ENCODE data around the gene GLI3. TPM values are rescaled to one million over a fixed set of nuclear protein-coding genes. Genes with fewer than 3 reads are reported as not detected.
"Not testable (repeated sequence)": the region's sequence is repeated elsewhere in the genome, so short reads cannot be mapped to it uniquely, and the experiment has no call there.

Gene GLI3
- total RNA-seq, 1 experiment from 2014 or later, result 45.0 TPM

DNA sequence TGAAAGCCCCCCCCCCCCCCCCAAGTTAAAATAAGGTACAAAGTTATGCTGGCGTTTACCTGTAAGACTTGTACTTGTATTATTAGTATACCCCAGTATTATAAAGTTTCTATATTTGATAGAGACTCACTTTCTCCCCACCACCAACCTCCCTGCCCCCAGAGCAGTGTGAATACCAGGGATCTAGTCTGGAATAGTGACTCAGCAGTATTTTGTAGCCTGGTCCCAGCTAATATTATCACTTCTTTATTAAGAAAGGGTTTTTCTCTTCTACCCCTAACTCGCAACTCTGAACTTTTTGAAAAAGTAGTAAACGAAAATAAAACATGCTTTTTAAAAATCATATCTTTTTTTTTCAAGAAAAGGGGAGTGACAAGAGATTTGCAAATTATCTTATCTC lies 26.7 kb downstream of the GLI3 start:
- no peak overlapping the region for H2AK5ac ChIP-seq (ENCODE audit: insufficient read length, low read length)
- no peak overlapping the region for H3K56ac ChIP-seq (ENCODE audit: insufficient read length, low read depth, low read length)
- Mint-ChIP-seq H3K27me3 (ENCODE audit: low read depth) (no peaks in the 10 kb centered on the region), H3K36me3 (ENCODE audit: insufficient read depth in 1 of 3, low read depth in 3 of 3) (peaks cover 0 to 4% (median 0%) of the 10 kb centered on the region in 3 experiments; a peak in 1 of 7 replicates), H3K4me1 (peaks cover 51 to 55% of the 10 kb centered on the region in 2 experiments), H3K4me3 (no peak overlapping the region), H3K9me3 (no peaks in the 10 kb centered on the region), H3K27ac (no peak overlapping the region; a peak in 2 of 7 replicates)
- DNase-seq, result no peak
- no peaks in the 10 kb centered on the region for H3K27me3 ChIP-seq (ENCODE audit: insufficient read depth, low read length)
- no peak overlapping the region for H3K23ac ChIP-seq (ENCODE audit: insufficient read length, low read depth, low read length)
- H3K4me2 ChIP-seq (ENCODE audit: insufficient read depth, insufficient read length, low read length), result no peak overlapping the region
- H3K4me1 ChIP-seq (ENCODE audit: insufficient read depth, low read length), result peaks cover 7% of the 10 kb centered on the region; the same call in 1 of the 2 replicates
- no CpG with 5 or more reads among the region's 3 CpGs for WGBS (ENCODE audit: extremely low coverage, insufficient read length, low lambda C conversion rate)
- no peak for TF ChIP-seq CTCF (conservative IDR thresholded peaks at IDR 0.05)
- no peak overlapping the region for H2BK120ac ChIP-seq (ENCODE audit: low read depth, low read length, poor library complexity, severe bottlenecking)
- no peaks in the 10 kb centered on the region for H4K20me1 ChIP-seq (ENCODE audit: control insufficient read depth, insufficient read depth, insufficient read length)
- no peak overlapping the region for H2BK5ac ChIP-seq (ENCODE audit: insufficient read length, low read length)
- no peak overlapping the region for H4K91ac ChIP-seq (ENCODE audit: insufficient read length, low read depth, low read length)
- H4K8ac ChIP-seq (replicated peaks; ENCODE audit: insufficient read length, low read depth, low read length), result no peak overlapping the region
- no peaks in the 10 kb centered on the region for H3K79me1 ChIP-seq (ENCODE audit: insufficient read depth, low read depth, low read length, poor library complexity, severe bottlenecking)
- no peak overlapping the region for H3T11ph ChIP-seq (ENCODE audit: low read length)
- H3K9ac ChIP-seq (ENCODE audit: extremely low read depth, insufficient read length, low read length), result no peak overlapping the region
- no peak overlapping the region for H3K4ac ChIP-seq (ENCODE audit: low read depth, low read length)
- no peak overlapping the region for H3K14ac ChIP-seq (ENCODE audit: insufficient read depth, low read length)
- H4K5ac ChIP-seq (ENCODE audit: insufficient read length, low read depth, low read length), result no peak overlapping the region
- no peak overlapping the region for H2BK20ac ChIP-seq (ENCODE audit: low read depth, low read length, poor library complexity, severe bottlenecking)
- no peaks in the 10 kb centered on the region for H3K23me2 ChIP-seq (ENCODE audit: insufficient read length, low read depth, low read length, poor library complexity, severe bottlenecking)
- no peak overlapping the region for H2AFZ ChIP-seq (ENCODE audit: low read length)
- no peak overlapping the region for H3K18ac ChIP-seq (ENCODE audit: insufficient read length, low read depth, low read length)
- no peak overlapping the region for H3K27ac ChIP-seq (ENCODE audit: insufficient read length, low read depth, low read length)
- no peak overlapping the region for H2BK12ac ChIP-seq (ENCODE audit: insufficient read length, low read depth, low read length)
- no peaks in the 10 kb centered on the region for H3K9me3 ChIP-seq (ENCODE audit: control insufficient read depth, low read depth, low read length)
- H2BK15ac ChIP-seq (ENCODE audit: low read depth, low read length), result no peak overlapping the region
- H3K79me2 ChIP-seq (ENCODE audit: insufficient read depth, low read length), result no peaks in the 10 kb centered on the region; the same call in 1 of the 2 replicates

- H3K27ac ChIP-seq (ENCODE audit: insufficient read length, low read depth, low read length); H3K23ac ChIP-seq (ENCODE audit: insufficient read length, low read depth, low read length); H3K56ac ChIP-seq (ENCODE audit: insufficient read length, low read depth, low read length); H4K20me1 ChIP-seq (ENCODE audit: control insufficient read depth, insufficient read depth, insufficient read length); H3K4me2 ChIP-seq (ENCODE audit: insufficient read depth, insufficient read length, low read length); H3K4ac ChIP-seq (ENCODE audit: low read depth, low read length); H3K23me2 ChIP-seq (ENCODE audit: insufficient read length, low read depth, low read length, poor library complexity, severe bottlenecking); H2BK12ac ChIP-seq (ENCODE audit: insufficient read length, low read depth, low read length); H2AFZ ChIP-seq (ENCODE audit: low read length); H2BK120ac ChIP-seq (ENCODE audit: low read depth, low read length, poor library complexity, severe bottlenecking); H3K9me3 Mint-ChIP-seq; H2BK15ac ChIP-seq (ENCODE audit: low read depth, low read length); H4K91ac ChIP-seq (ENCODE audit: insufficient read length, low read depth, low read length); H3K14ac ChIP-seq (ENCODE audit: insufficient read depth, low read length); H2BK5ac ChIP-seq (ENCODE audit: insufficient read length, low read length); H3K4me3 Mint-ChIP-seq; H3K9ac ChIP-seq (ENCODE audit: extremely low read depth, insufficient read length, low read length); H4K5ac ChIP-seq (ENCODE audit: insufficient read length, low read depth, low read length); H4K8ac ChIP-seq (replicated peaks; ENCODE audit: insufficient read length, low read depth, low read length); H2BK20ac ChIP-seq (ENCODE audit: low read depth, low read length, poor library complexity, severe bottlenecking); H3K18ac ChIP-seq (ENCODE audit: insufficient read length, low read depth, low read length); H3K27me3 Mint-ChIP-seq (ENCODE audit: low read depth); H3K4me1 ChIP-seq (ENCODE audit: insufficient read depth, low read length); H3K36me3 Mint-ChIP-seq (ENCODE audit: insufficient read depth in 1 of 3, low read depth in 3 of 3); H3K27me3 ChIP-seq (ENCODE audit: insufficient read depth, low read length); H2AK5ac ChIP-seq (ENCODE audit: insufficient read length, low read length); H3K79me2 ChIP-seq (ENCODE audit: insufficient read depth, low read length); H3K9me3 ChIP-seq (ENCODE audit: control insufficient read depth, low read depth, low read length); DNase-seq; H3K79me1 ChIP-seq (ENCODE audit: insufficient read depth, low read depth, low read length, poor library complexity, severe bottlenecking): not testable (repeated sequence)
- H3T11ph ChIP-seq (ENCODE audit: low read length), result peak overlapping the region; percentile 53
- H3K27ac Mint-ChIP-seq, result peak overlapping the region in 1 of 3 experiments; percentile 18; a peak in 1 of 7 replicates
- peaks cover 41 to 44% of the 10 kb centered on the region in 2 experiments for H3K4me1 Mint-ChIP-seq
Observed at GRCh38 chr7:42209085-42209484, 27.9 kb downstream of the GLI3 start.
